GM19467 (cell line): ENCODE measurements around the gene CDY2B.
"Not testable (repeated sequence)": the region's sequence is repeated elsewhere in the genome, so short reads cannot be mapped to it uniquely, and the experiment has no call there.

Source experiments
- ATAC-seq: cut with Tn5 transposase; IDR thresholded peaks from one replicate; pipeline ENCODE4 v1.9.1; 2021; ENCODE audit warnings: mild to moderate bottlenecking, moderate library complexity; ENCODE audit not compliant: unreplicated experiment

Gene CDY2B

GRCh38 chrY:17880120-17880519, at the start of gene CDY2B:
CDY2B (minus strand) TSS chrY:17880220; CDS start chrY:17879892, 328 bp downstream.
- ATAC-seq = not testable (repeated sequence)

GRCh38 chrY:17908009-17908408, 28.0 kb upstream of the CDY2B start:
- ATAC-seq = not testable (repeated sequence)

GRCh38 chrY:17907351-17907750, 27.3 kb upstream of the CDY2B start:
- ATAC-seq = not testable (repeated sequence)

GRCh38 chrY:17881697-17882096, 1.7 kb upstream of the CDY2B start:
- not testable (repeated sequence) for ATAC-seq

- ATAC-seq = not testable (repeated sequence)
Observed at GRCh38 chrY:17876767-17877166, 3.3 kb downstream of the CDY2B start.

- ATAC-seq = not testable (repeated sequence)
Observed at GRCh38 chrY:17875401-17875800, 4.6 kb downstream of the CDY2B start.

- not testable (repeated sequence) for ATAC-seq
Observed at GRCh38 chrY:17871194-17871903, 8.7 kb downstream of the CDY2B start.

- not testable (repeated sequence) for ATAC-seq
Observed at GRCh38 chrY:17870737-17871136, 9.3 kb downstream of the CDY2B start.

- not testable (repeated sequence) for ATAC-seq
Observed at GRCh38 chrY:17867850-17868249, 12.2 kb downstream of the CDY2B start.

- not testable (repeated sequence) for ATAC-seq
Observed at GRCh38 chrY:17860634-17861033, 19.4 kb downstream of the CDY2B start.

GRCh38 chrY:17856963-17857848, 22.8 kb downstream of the CDY2B start:
- not testable (repeated sequence) for ATAC-seq

- not testable (repeated sequence) for ATAC-seq
Observed at GRCh38 chrY:17856508-17856907, 23.5 kb downstream of the CDY2B start.

- ATAC-seq = not testable (repeated sequence)
Observed at GRCh38 chrY:17849131-17849530, 30.9 kb downstream of the CDY2B start.

GRCh38 chrY:17832149-17832548, 47.9 kb downstream of the CDY2B start:
- not testable (repeated sequence) for ATAC-seq
